H54 (cell line): ENCODE results near the gene TMEM126B.
"Not testable (repeated sequence)": the region's sequence is repeated elsewhere in the genome, so short reads cannot be mapped to it uniquely, and the experiment has no call there.

Experiments used
- DNase-seq: peaks from one replicate; pipeline ENCODE4 v3.0.0; 2011; ENCODE audit warnings: low spot score, mixed read lengths; ENCODE audit not compliant: insufficient read length
- FAIRE-seq: peaks from 3 replicates; lab custom pipeline; 2011; peaks lifted over from hg19 to GRCh38; lab: Jason Lieb, UNC
- POLR2A ChIP-seq: IDR thresholded peaks from 2 replicates; pipeline ENCODE4 v1.6.1; 2011; ENCODE audit warnings: low read depth, mild to moderate bottlenecking, low read length

The TMEM126B gene

DNA sequence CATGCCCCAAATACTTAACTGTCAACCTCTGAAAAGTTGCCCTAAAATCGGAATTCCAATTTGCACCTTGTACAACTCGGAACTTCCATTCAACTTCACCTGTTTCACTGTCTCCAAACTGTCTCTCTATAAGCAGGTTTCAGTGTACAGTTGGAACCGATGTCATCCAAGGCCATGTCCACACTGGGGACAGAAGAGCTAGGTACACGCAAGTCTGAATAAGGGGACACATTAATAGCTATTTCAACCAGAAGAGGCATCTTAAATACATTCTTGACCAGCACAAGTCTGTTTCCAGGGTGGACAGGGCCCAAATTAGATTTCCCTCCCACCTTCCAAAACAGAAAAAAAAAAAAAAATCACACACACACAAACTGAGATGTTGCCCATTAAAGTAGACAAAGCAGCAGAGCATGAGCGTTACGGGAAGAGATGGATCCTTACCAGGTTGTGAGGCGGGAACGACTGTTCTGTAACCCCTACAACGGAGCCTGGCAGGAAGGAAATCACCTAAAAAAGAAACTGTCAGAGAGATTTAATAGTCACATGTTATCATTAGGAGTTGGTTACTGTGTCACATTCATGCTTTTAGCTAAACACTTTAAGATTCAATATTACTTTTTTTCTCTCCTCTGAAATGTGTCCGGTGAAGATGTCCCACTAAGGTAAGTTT, 34.8 kb downstream of the TMEM126B start:
- DNase-seq, result no peak
- TF ChIP-seq POLR2A, result no peak
- FAIRE-seq, result peak; percentile 82

DNA sequence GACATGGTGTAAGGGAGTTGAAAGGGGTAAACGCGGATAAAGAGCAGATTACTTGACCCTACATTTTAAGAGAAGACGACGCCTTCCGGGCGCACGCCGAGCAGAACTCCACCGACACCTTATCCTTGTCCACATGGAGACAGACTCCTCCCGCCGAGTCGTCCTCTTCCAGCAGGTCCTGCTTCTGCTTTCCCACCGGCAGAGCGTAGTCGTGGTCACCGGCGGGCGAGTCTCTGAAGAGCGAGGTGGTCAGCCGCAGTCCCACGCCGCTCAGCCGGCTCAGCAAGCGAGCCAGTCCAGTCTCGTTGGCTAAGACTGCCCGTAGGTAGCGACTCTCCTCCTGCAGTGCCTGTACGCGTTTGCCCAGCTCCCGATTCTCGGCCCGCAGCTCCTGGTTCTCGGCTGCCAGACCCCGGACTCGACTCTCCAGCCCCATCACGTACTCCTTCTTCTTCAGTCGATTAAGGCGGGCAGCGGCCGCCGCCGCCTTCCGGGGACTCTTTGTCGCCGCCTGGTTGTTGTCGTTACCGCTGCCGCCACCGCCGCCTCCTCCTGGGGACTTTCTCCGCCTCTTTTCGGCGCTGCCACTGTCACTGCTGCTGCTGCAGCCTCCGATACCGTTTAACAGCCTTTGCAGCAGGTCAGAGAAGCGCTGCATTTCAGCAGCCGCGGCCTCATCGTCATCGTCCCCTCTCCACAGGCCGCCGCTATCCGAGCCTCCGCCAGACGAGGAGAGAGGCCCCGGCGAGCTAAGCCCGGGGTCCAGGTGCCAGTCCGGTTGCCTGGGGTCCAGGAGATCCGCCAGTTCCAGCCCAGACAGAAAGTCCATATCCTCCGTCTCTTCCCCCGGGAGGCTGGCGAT, 35.6 kb downstream of the TMEM126B start:
- FAIRE-seq (no peak), DNase-seq (peak; percentile 26)
- 0 out of 2 replicates have a peak, but pooled peaks have one; percentile 9 for TF ChIP-seq POLR2A

DNA sequence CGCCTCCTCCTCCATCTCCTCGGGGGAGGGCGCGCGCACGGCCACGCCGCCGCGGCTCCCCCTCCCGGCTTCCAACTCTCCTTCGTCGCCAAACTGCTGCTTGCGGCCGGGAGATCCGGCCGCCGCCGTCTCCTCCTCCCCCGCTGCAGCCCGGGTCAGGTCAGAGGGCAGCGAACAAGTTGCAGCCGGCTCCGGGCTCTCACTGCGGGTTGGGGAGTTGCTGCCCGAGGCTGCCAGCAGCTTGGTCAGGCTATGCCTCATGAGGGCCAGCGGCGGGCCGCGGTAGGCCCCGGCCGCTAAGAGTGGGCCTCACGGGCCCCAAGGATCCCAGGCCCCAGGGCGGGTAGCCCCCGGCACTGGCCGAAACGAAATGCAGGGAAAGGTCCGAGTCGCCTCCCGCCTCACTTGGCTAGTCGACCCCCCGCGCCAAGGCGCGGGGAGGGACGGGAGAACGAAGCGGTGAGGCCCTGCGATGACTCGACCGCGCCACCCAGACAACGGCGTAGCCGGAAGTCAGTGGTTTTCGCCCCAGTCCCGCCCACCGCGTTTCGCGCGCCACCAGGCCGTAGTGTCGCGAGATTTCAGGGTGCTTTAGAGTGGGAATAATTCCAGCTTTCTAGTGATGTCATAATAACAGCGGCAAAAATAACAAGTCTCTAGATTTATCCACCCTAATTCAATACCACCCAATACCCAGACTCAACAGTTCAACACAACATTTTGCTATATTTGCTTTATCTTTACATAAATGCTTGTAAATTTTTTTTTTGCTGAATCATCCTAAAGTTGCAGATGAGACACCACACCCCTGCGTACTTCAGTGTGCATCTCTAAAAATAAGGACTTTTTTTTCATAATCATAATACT, 36.5 kb downstream of the TMEM126B start, which contains the start of gene CREBZF:
TSS of gene CREBZF (minus strand) at position 515 of the 867 bp plus-strand sequence. CDS start at position 261, 254 bp downstream.
- peak; percentile 99 for FAIRE-seq
- peak; percentile 86 for DNase-seq
- TF ChIP-seq POLR2A, result peak; percentile 89

DNA sequence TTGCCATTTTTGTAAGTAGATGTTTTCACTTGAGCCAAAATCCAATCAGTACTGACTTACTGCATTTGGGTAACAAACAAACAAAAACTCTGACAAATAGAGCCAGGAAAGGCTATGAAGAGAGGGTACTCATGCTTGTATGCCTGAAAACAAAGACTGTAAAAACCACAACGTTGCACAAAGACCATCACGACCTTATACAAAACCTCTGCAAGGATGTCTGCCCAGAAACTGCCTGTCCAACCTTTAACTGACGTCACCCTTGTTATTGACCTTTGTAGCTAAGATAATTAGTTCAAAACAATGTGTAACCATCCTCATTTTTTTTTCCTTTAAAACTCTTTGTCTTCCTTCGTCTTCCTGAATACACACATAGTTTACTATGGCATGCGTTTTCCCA, 37.3 kb downstream of the TMEM126B start:
- FAIRE-seq (no peak), DNase-seq (no peak)
- TF ChIP-seq POLR2A, result no peak

DNA sequence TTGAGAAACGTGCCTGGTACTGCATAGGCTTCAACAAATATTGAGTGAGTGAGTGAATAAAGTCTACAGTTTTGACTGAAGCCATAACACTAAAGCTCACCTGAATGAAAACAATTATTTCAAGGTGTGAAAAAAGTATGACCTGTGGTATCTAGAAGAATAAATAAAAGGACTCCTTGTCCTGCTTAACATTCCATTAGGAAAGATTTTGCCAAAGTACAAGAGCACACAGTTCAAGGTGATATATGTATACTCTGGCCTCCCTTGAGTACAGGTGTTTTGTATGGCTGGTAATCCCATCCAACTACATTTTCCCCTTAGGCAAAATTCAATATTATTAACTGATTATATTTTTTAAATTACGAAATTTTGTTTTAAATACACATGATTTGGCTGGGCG, 38.3 kb downstream of the TMEM126B start:
- TF ChIP-seq POLR2A, result no peak
- FAIRE-seq (no peak), DNase-seq (no peak)

DNA sequence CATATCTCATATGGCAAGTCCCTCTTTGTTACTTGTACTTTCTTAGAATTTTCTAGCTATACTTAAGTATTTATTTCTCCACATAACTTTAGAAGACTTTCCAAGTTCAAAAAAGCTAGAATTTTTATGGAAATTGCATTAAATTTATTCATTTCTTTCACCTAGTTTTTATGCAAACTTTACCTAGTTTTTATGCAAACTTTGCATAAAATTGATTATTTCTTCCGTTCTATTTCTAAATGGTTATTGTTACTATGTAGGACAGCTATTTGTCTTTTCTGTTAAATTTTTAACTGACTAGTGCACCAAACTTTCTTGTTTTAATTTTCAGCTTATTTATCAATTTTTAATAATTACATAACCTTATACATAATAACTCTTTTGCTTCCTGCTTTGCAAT, 39.8 kb downstream of the TMEM126B start:
- DNase-seq (no peak), FAIRE-seq (no peak)
- TF ChIP-seq POLR2A, result no peak

DNA sequence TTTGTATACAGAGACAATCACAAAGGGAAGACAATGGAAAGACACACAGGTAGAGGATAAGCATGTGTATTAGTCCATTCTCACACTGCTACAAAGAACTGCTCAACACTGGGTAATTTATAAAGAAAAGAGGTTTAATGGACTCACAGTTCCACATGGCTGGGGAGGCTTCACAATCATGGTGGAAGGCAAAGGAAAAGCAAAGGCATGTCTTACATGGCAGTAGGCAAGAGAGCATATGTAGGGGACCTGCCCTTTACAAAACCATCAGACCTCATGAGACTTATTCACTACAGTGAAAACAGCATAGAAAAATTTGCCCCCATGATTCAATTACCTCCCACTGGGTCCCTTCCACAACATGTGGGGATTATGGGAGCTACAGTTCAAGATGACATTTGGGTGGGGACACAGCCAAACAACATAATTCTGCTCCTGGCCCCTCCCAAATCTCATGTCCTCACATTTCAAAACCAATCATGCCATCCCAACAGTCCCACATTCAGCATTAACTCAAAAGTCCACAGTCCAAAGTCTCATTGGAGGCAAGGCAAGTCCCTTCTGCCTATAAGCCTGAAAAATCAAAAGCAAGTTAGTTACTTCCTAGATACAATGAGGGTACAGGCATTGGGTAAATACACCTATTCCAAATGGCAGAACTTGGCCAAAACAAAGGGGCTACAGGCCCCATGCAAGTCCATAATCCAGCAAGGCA, 42.7 kb downstream of the TMEM126B start:
- not testable (repeated sequence) for FAIRE-seq, DNase-seq

DNA sequence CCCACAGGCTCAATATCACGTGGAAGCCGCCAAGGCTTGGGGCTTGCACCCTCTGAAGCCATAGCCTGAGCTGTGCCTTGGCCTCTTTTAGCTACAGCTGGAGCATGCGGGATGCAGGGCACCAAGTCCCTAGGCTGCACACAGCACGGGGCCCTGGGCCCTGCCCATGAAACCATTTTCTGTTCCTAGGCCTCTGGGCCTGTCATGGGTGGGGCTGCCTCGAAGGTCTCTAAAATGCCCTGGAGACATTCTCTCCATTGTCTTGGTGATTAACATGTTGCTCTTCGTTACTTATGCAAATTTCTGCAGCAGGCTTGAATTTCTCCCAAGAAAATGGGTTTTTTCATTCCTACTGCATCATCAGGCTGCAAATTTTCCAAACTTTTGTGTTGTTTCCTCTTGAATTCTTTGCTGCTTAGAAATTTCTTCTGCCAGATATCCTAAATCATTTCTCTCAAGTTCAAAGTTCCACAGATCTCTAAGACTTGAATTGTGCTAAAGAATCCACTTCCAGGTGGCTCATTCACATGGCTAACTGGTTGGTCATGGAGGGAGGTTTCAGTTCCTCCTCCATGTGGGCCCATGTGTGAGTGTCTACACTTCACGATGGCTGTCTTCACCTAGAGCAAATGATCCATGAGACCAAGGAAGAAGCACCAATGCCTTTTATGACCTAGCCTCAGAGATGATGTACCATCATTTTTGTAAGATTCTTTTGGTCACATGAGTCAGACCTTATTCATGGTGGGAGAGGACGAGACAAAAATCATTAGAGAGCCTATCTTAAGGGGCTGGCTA, 43.9 kb downstream of the TMEM126B start:
- no peak for FAIRE-seq
- no peak for TF ChIP-seq POLR2A

DNA sequence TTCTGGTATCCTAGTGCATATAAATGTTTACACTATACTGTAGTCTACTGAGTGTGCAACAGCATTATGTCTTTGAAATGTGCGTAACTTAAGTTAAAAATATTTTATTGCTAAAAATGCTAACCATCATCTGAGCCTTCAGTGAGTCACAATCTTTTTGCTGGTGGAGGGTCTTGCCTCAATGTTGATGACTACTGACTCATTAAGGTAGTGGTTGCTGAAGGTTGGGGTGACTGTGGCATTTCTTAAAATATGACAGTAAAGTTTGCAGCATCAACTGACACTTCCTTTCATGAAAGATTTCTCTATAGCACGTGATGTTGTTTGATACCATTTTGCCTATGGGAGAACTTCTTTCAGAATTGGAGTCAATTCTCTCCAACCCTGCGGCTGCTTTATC, 45.0 kb downstream of the TMEM126B start:
- FAIRE-seq (no peak), DNase-seq (no peak)
- no peak for TF ChIP-seq POLR2A

More for the DNA sequence above, 43.9 kb downstream of the TMEM126B start:
- no peak for DNase-seq

DNA sequence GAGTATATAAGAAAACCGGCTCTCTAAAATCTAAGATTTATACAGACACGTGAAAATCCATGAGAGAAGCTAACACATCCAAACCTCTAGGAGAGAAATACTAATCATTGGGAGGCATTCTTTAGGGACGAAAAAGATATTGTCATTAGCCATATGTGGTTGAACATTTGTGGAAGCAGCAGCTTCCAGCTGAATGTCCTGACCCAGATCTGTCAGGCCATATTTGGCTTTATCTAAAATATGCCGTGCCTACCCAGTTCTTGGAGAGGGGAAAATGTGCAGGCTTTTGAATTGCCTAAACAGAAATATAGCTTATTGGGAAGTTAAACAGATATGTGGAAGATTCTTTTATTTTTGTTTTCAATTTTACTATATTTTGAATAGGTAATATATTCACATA, 51.2 kb downstream of the TMEM126B start:
- no peak for FAIRE-seq

DNA sequence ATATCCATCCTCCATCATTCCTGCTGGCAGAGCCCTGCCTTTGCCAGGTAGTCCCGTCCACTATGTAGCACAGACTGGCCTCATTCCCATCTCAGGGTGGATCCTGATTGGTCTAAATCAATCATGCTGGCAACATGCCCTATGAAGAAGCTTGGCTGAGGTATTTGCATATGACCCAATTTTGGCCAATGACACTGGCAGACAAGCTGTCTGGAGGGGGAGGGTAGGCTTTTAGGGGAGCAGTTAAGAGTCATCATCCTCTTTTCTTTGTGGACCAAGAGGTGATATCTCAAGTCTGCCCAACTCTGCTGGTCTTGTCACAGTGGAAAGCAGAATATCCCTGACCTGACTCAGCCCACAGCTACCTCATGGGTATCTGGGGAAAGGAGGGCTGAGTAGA, 52.5 kb downstream of the TMEM126B start:
- FAIRE-seq, result peak; percentile 33
- no peak for TF ChIP-seq POLR2A

More for the DNA sequence above, 51.2 kb downstream of the TMEM126B start:
- TF ChIP-seq POLR2A, result no peak
- no peak for DNase-seq

DNA sequence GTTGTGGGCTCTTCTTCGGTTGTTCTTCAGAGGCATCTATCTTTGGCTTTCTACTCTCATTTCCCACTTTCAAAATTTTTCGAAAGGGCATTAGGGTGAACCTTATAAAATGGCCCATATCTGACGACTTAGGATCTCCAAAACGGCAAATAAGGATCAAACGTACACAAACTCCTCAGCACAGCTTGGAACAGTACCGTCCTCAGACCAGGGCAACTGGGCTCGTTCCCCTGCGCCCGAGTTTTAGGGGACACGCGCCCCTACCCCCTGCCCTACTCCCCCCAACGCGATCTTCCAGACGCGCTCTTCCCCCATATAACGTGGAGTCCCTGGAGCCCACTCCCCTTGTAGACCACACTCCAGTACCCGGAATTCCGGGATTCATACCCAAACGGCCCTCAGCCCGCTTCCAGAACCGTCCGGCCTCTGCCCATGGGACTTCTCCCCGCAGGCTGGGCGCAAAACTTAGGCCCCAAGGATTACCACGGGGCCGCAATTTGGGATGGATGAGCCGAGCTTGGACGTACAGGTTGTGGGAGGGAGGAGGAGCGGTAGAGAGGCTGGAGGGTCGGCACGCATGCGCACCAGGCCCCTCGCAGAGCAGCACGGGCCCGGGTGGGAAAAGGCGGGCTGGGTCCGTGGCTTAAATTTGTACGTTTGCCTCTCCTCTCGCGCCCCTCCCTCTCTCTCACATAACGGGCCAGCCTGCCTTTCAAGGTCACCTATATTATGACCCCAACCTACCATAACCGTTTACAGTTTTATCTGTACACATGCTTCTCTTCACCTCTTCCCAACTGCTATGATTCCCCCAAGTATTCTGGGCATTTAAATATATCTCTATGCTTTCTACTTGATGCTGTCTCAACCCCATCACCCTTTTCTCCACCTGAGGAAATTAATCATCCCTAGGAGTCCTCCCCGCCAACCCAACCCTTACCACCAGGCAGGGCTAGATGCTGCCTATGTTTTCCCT, 54.2 kb downstream of the TMEM126B start:
- no peak for FAIRE-seq
- no peak for DNase-seq
- peak; percentile 34; the same call in 1 of the 2 replicates for TF ChIP-seq POLR2A

More for the DNA sequence above, 52.5 kb downstream of the TMEM126B start:
- DNase-seq, result no peak
